ENCODE results near the gene PAGR1. TPM values are rescaled to one million over a fixed set of nuclear protein-coding genes. Genes with fewer than 3 reads are reported as not detected.

Gene PAGR1
- total RNA-seq, 1 donor from 2014 or later: 62.3 TPM

- peak overlapping the region; percentile 61 for H3K4me3 ChIP-seq (ENCODE audit: low read depth, low read length)
- DNase-seq (ENCODE audit: low read depth): no peak
- TF ChIP-seq, protein P1, sequence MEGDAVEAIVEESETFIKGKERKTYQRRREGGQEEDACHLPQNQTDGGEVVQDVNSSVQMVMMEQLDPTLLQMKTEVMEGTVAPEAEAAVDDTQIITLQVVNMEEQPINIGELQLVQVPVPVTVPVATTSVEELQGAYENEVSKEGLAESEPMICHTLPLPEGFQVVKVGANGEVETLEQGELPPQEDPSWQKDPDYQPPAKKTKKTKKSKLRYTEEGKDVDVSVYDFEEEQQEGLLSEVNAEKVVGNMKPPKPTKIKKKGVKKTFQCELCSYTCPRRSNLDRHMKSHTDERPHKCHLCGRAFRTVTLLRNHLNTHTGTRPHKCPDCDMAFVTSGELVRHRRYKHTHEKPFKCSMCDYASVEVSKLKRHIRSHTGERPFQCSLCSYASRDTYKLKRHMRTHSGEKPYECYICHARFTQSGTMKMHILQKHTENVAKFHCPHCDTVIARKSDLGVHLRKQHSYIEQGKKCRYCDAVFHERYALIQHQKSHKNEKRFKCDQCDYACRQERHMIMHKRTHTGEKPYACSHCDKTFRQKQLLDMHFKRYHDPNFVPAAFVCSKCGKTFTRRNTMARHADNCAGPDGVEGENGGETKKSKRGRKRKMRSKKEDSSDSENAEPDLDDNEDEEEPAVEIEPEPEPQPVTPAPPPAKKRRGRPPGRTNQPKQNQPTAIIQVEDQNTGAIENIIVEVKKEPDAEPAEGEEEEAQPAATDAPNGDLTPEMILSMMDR (conservative IDR thresholded peaks at IDR 0.05; ENCODE audit: low read depth, low read length): no peak
Measured at GRCh38 chr16:29811170-29811895, 4.6 kb upstream of the PAGR1 start.

GRCh38 chr16:29811896-29812665, 3.9 kb upstream of the PAGR1 start, which contains the start of gene PRRT2:
TSS of gene PRRT2 (plus strand) at chr16:29812193. CDS start at chr16:29813055, 862 bp downstream.
- H3K4me3 ChIP-seq (ENCODE audit: low read depth, low read length): peak within 1 kb of the TSS; percentile 61
- no peak for DNase-seq (ENCODE audit: low read depth)
- TF ChIP-seq, protein P1 (conservative IDR thresholded peaks at IDR 0.05; ENCODE audit: low read depth, low read length): no peak

- TF ChIP-seq, protein P1 (conservative IDR thresholded peaks at IDR 0.05; ENCODE audit: low read depth, low read length): no peak
- H3K4me3 ChIP-seq (ENCODE audit: low read depth, low read length): peak overlapping the region; percentile 61
- no peak for DNase-seq (ENCODE audit: low read depth)
Measured at GRCh38 chr16:29812754-29813643, 3.0 kb upstream of the PAGR1 start.

DNA sequence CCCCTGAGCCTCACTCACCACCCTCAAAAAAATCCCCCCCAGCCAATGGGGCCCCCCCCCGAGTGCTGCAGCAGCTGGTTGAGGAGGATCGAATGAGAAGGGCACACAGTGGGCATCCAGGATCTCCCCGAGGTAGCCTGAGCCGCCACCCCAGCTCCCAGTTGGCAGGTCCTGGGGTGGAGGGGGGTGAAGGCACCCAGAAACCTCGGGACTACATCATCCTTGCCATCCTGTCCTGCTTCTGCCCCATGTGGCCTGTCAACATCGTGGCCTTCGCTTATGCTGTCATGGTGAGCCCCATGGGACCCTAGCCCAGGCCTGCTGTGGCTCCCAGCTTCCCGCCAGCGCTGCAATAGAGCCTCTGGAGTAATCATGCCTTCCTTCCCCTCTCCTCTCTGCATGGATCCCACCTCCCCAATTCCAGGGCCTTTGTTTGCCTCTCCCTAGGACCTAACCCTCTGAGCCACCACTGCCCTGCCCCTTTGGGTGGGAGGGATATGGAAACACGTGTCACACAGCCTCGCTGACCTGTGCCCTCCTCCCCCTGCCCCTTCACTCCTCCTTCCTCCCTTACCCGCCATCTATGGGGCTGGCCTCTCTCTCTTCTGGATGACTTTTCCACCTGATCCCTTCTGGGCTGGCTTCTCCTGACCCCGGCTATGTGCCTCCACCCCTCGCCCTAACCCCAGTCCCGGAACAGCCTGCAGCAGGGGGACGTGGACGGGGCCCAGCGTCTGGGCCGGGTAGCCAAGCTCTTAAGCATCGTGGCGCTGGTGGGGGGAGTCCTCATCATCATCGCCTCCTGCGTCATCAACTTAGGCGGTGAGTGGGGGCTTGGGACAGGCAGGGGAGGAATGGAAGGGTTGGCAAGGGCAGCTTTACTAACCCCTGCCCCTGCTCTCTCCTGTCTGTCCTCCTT, 2.0 kb upstream of the PAGR1 start:
- DNase-seq (ENCODE audit: low read depth): no peak
- H3K4me3 ChIP-seq (ENCODE audit: low read depth, low read length): no peak overlapping the region
- TF ChIP-seq, protein P1 (conservative IDR thresholded peaks at IDR 0.05; ENCODE audit: low read depth, low read length): no peak

GRCh38 chr16:29814592-29814991, 1.4 kb upstream of the PAGR1 start:
- no peak overlapping the region for H3K4me3 ChIP-seq (ENCODE audit: low read depth, low read length)
- TF ChIP-seq, protein P1 (conservative IDR thresholded peaks at IDR 0.05; ENCODE audit: low read depth, low read length): no peak
- DNase-seq (ENCODE audit: low read depth): no peak

Data from epithelial cell of proximal tubule (primary cell).